ENCODE measurements around the gene ARHGEF4. TPM values are rescaled to one million over a fixed set of nuclear protein-coding genes. Genes with fewer than 3 reads are reported as not detected.

ARHGEF4 gene
- total RNA-seq, 2 donors from 2014 or later = 0.77 to 1.5 TPM

- H3K4me3 Mint-ChIP-seq = no peak overlapping the region
- DNase-seq (no peak), ATAC-seq (no peak)
Measured at GRCh38 chr2:130843321-130843985, 6.7 kb downstream of the ARHGEF4 start.

GRCh38 chr2:130844161-130844560 lies 7.4 kb downstream of the ARHGEF4 start:
- no peak overlapping the region for H3K4me3 Mint-ChIP-seq
- H3K27me3 Mint-ChIP-seq = peaks cover 33% of the 10 kb centered on the region
- H3K9me3 ChIP-seq (ENCODE audit: control insufficient read depth, low read length, poor library complexity, severe bottlenecking) = no peaks in the 10 kb centered on the region
- DNase-seq (no peak), ATAC-seq (no peak)
- H3K4me1 Mint-ChIP-seq = peaks cover 2% of the 10 kb centered on the region
- no peak overlapping the region for H3K27ac Mint-ChIP-seq
- H3K36me3 Mint-ChIP-seq (ENCODE audit: low read depth) = no peaks in the 10 kb centered on the region

More at GRCh38 chr2:130843321-130843985, 6.7 kb downstream of the ARHGEF4 start:
- no peaks in the 10 kb centered on the region for H3K36me3 Mint-ChIP-seq (ENCODE audit: low read depth)
- H3K4me1 Mint-ChIP-seq = peaks cover 2% of the 10 kb centered on the region
- no peak overlapping the region for H3K27ac Mint-ChIP-seq
- H3K27me3 Mint-ChIP-seq = peaks cover 40% of the 10 kb centered on the region
- H3K9me3 ChIP-seq (ENCODE audit: control insufficient read depth, low read length, poor library complexity, severe bottlenecking) = no peaks in the 10 kb centered on the region

DNA sequence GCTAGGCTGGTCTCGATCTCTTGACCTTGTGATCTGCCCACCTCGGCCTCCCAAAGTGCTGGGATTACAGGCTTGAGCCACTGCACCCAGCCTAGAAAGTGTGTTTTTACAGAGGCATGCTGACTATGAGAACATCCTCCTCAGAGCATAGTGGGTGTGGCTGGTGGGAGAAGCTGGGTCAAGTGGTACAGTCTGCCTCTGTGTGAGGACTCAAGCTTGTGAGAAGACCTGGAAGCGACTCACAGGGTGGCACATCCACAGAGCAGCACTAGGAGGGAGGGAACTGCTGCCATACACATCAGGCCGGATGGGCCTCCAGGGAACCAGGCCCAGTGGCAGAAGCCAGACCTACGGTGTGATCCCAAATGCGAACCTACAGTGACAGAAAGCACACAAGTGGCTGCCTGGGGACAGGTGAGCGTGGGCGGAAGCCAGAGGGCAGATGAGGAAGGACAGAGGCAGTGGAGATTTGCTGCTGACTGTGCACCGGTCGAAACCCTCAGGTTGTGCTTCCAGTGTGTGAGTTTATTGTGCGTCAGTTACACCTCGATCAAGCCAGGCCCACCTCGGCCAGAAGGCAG lies 8.9 kb downstream of the ARHGEF4 start:
- H3K9me3 ChIP-seq (ENCODE audit: control insufficient read depth, low read length, poor library complexity, severe bottlenecking) = no peaks in the 10 kb centered on the region
- H3K27ac Mint-ChIP-seq = no peak overlapping the region
- no peak overlapping the region for H3K4me3 Mint-ChIP-seq
- H3K4me1 Mint-ChIP-seq = peaks cover 2% of the 10 kb centered on the region
- ATAC-seq = no peak
- peaks cover 22% of the 10 kb centered on the region for H3K27me3 Mint-ChIP-seq
- no peak for DNase-seq
- no peaks in the 10 kb centered on the region for H3K36me3 Mint-ChIP-seq (ENCODE audit: low read depth)

GRCh38 chr2:130846233-130846632 lies 9.5 kb downstream of the ARHGEF4 start:
- ATAC-seq (no peak), DNase-seq (no peak)
- Mint-ChIP-seq H3K4me3 (no peak overlapping the region), H3K36me3 (ENCODE audit: low read depth) (no peaks in the 10 kb centered on the region), H3K4me1 (peaks cover 2% of the 10 kb centered on the region), H3K27ac (no peak overlapping the region), H3K27me3 (peaks cover 21% of the 10 kb centered on the region)
- H3K9me3 ChIP-seq (ENCODE audit: control insufficient read depth, low read length, poor library complexity, severe bottlenecking) = no peaks in the 10 kb centered on the region

- H3K27me3 Mint-ChIP-seq = peaks cover 20% of the 10 kb centered on the region
- DNase-seq (no peak), ATAC-seq (no peak)
- no peak overlapping the region for H3K27ac Mint-ChIP-seq
- no peak overlapping the region for H3K4me3 Mint-ChIP-seq
- H3K4me1 Mint-ChIP-seq = peaks cover 2% of the 10 kb centered on the region
- H3K9me3 ChIP-seq (ENCODE audit: control insufficient read depth, low read length, poor library complexity, severe bottlenecking) = no peaks in the 10 kb centered on the region
- no peaks in the 10 kb centered on the region for H3K36me3 Mint-ChIP-seq (ENCODE audit: low read depth)
Measured at GRCh38 chr2:130846686-130847375, 10.1 kb downstream of the ARHGEF4 start.

DNA sequence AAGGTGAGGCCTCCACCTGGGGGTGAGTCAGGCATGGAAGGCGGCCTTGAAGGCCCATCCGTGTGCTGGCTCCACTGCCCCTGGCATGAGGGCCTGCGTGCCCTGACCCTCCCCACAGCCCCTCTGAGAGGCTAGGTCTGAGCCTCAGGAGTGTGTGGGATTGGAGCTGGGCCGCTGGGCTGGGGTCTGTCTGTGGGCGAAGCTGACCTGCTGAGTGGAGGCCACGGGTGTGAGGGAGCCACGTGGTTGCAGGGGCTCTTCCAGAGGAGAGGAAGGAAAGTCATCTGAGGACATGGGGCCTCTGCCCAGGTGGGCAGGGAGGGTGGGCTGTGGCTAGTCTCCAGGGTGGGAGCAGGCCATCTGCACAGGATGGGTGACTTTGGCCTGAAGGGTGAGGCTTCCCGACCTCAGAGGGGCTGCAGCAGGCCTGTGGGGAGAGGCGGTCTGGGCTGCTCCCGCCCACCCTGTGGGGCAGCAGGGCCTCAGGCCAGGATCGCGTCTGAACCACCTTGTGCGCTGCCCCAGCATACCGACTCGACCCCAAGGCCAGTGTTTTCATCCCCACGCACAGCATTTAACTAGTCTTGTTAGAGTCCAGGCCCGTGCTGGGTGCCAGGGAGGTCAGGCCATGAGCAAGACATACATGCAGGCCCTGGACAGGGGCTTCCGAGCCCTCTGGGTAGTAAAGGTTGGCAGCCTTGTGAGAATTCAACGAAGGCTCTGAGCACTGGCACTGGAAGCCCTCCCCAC lies 11.2 kb downstream of the ARHGEF4 start:
- no peak for DNase-seq
- no peak for ATAC-seq

DNA sequence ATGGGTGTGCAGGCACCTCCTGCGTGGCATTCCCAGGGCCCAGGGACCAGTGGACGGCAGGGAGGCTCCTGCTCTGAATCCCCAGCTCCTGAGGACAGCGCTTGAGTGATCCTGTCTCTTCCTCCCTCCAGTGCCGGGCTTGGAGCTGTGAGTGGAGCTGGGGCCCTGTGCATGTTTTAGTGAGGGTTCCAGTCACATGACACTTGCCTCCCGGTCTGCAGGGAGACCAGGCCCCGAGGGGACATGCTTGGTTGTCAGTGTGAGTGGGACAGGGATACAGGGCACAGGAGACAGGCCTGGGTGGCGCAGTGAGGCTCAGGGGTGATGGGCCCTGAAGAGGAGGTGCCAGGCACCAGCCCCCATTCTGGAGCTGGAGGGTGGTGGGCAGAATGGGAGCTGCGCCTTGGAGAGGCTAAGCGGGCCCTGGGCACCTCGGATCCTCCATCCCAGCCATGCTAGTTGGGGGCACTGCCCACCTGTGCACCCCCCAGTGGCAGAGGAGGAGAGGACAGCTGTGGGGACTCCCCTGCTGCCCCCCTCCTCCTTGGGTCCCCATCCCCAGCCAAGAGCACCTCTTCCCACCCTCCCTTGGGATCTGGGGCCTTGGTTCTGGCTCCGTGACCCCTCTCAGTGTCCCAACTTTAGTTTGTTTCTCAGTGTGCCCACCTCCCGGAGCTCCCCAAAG lies 12.0 kb downstream of the ARHGEF4 start:
- no peak for ATAC-seq
- no peak for DNase-seq
- Mint-ChIP-seq H3K4me3 (no peak overlapping the region), H3K27me3 (peaks cover 10% of the 10 kb centered on the region), H3K27ac (no peak overlapping the region), H3K36me3 (ENCODE audit: low read depth) (no peaks in the 10 kb centered on the region), H3K4me1 (no peaks in the 10 kb centered on the region)
- H3K9me3 ChIP-seq (ENCODE audit: control insufficient read depth, low read length, poor library complexity, severe bottlenecking) = no peaks in the 10 kb centered on the region

More for the DNA sequence above, 11.2 kb downstream of the ARHGEF4 start:
- no peaks in the 10 kb centered on the region for H3K9me3 ChIP-seq (ENCODE audit: control insufficient read depth, low read length, poor library complexity, severe bottlenecking)
- no peak overlapping the region for H3K27ac Mint-ChIP-seq
- peaks cover 2% of the 10 kb centered on the region for H3K4me1 Mint-ChIP-seq
- no peak overlapping the region for H3K4me3 Mint-ChIP-seq
- peaks cover 13% of the 10 kb centered on the region for H3K27me3 Mint-ChIP-seq
- no peaks in the 10 kb centered on the region for H3K36me3 Mint-ChIP-seq (ENCODE audit: low read depth)

DNA sequence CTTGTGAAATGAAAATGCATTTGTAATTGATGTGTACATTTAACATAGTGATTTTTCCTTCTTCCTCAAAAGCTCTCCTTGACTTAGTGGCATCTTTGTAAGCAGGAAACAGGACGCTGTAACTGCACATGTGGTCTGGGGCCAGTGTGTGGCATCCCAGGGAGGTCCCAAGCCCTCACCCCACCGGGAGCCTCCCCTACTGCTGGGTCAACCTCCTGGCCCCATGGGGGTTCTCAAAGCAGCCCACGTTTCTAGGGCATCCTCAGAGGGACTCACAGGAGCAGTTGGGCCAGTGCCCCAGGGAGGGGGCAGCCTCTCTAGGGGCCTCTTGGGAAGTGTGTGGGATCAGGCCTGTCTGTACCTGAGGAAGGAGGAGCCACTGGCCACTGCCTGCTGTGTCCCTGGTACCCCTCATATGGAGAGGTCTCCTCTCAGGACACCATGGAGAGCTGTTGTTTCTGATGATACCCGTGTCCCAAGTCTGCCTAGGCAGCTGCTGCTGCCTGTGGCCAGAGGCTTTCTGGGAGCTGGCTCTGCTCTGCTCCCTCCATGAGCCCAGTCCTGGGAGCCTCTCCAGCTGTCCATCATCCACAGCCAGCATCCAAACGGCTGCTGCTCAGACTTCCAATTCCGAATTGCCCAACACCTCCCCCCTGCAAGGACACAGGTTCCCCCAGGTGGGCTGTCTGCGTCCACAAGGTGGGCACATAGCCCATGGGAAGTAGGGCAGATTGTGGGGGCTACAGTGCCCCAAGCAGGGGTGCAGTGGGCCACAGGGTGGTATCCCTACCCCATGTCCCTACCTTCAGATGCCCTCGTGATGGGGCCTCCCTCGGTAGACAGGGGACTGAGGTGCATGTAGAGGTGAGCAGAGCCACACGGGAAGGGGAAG lies 13.4 kb downstream of the ARHGEF4 start:
- DNase-seq = no peak
- Mint-ChIP-seq H3K4me3 (no peak overlapping the region), H3K27ac (no peak overlapping the region), H3K27me3 (peaks cover 7% of the 10 kb centered on the region), H3K36me3 (ENCODE audit: low read depth) (no peaks in the 10 kb centered on the region), H3K4me1 (no peaks in the 10 kb centered on the region)
- ATAC-seq = no peak
- H3K9me3 ChIP-seq (ENCODE audit: control insufficient read depth, low read length, poor library complexity, severe bottlenecking) = no peaks in the 10 kb centered on the region

DNA sequence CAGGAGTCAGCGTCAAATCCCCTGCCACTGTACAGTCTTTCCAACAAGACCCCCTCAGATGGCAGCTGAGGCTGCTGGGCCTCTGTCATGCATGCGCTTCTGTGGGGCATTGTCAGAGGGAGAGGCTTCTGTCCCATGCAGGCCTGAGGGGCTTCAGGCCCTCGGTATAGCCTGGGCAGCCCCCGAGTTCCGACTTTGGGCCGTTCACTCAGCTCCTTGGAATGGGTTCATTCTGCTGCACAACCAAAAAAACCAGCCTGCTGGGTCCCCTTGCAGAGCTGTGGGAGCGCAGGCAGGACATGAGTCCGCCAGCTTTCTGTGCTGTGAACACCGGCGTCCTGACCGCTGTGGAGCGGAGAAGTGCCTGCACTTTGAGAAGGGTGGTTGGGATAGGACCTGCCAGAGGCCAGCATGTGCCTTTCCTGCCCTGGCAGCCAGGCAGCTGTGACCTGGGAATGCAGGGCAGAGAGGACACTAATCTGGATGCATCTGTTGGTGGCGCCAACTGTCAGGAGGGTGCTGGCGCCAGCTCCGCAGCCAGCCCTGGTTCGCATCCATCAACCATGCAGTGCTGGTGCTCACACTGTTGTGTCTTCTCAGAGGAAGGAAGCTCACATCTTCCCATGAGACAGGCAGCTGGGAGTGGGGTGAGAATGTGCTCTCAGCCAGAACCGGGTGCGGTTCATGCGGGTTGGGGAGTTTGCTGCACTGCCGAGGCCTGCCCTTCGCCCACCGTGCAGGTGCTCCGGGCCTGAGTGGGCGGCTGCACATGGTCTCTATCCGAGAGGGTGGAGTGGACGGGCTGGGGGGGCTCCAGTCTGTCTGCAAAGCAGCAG lies 14.3 kb downstream of the ARHGEF4 start:
- DNase-seq (no peak), ATAC-seq (no peak)
- no peaks in the 10 kb centered on the region for H3K9me3 ChIP-seq (ENCODE audit: control insufficient read depth, low read length, poor library complexity, severe bottlenecking)
- H3K36me3 Mint-ChIP-seq (ENCODE audit: low read depth) = no peaks in the 10 kb centered on the region
- H3K4me1 Mint-ChIP-seq = no peaks in the 10 kb centered on the region
- peaks cover 7% of the 10 kb centered on the region for H3K27me3 Mint-ChIP-seq
- no peak overlapping the region for H3K27ac Mint-ChIP-seq
- H3K4me3 Mint-ChIP-seq = no peak overlapping the region

DNA sequence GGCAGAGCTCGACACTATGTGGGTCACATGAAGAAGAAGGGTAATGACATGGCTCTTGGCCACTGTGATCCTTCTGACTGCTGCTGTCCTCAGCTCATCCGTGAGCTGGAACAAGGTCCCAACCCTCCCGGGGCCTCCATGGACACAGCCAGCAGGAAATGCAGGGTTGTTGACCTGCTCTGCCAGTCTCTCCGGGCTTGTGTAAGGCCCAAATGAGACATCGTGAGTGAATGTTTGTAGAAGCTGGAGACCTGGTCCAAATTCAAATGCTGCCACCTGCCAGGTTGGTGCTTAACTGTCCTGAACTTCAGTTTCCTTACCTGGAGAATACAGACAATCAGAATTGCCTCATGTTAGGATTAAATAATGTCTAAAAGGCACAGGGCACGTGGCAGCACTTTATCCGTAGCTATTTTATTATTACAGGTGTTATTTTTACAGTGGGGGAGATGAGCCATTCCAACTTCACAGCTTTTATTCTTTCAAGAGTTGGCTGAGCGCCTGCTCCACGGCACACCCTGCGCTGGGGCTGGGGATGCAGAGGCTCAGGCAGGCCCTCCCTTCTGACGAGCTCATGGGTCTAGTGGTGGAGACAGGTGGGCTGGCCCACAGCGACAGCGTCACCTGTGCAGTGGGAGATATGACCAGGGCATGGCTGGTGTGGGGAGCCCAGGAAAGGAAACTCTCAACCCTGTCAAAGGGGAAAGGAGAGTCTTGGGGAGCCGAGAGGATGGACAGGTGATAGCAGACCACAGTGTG lies 15.1 kb downstream of the ARHGEF4 start:
- no peak for ATAC-seq
- Mint-ChIP-seq H3K36me3 (ENCODE audit: low read depth) (no peaks in the 10 kb centered on the region), H3K27ac (no peak overlapping the region)

GRCh38 chr2:130852521-130853115 lies 15.9 kb downstream of the ARHGEF4 start:
- Mint-ChIP-seq H3K4me3 (no peak overlapping the region), H3K27me3 (peaks cover 7% of the 10 kb centered on the region), H3K4me1 (no peaks in the 10 kb centered on the region), H3K36me3 (ENCODE audit: low read depth) (no peaks in the 10 kb centered on the region), H3K27ac (no peak overlapping the region)
- ATAC-seq = no peak
- DNase-seq = no peak
- no peaks in the 10 kb centered on the region for H3K9me3 ChIP-seq (ENCODE audit: control insufficient read depth, low read length, poor library complexity, severe bottlenecking)

More for the DNA sequence above, 15.1 kb downstream of the ARHGEF4 start:
- H3K27me3 Mint-ChIP-seq = peaks cover 7% of the 10 kb centered on the region
- no peaks in the 10 kb centered on the region for H3K9me3 ChIP-seq (ENCODE audit: control insufficient read depth, low read length, poor library complexity, severe bottlenecking)
- no peak for DNase-seq
- H3K4me3 Mint-ChIP-seq = no peak overlapping the region
- H3K4me1 Mint-ChIP-seq = no peaks in the 10 kb centered on the region
